GM10266 (cell line): ENCODE data around the gene SIT1.

Source experiments
- DNase-seq: peaks from one replicate; pipeline ENCODE4 v3.0.0; 2012; ENCODE audit errors: extremely low spot score
- TF ChIP-seq, protein P1 (sequence below): IDR thresholded peaks from 2 replicates; pipeline ENCODE4 v1.5.1; 2012; ENCODE audit warnings: mild to moderate bottlenecking, low read depth; ENCODE audit not compliant: control insufficient read depth, insufficient read depth; ENCODE audit errors: missing control alignments

The SIT1 gene

DNA sequence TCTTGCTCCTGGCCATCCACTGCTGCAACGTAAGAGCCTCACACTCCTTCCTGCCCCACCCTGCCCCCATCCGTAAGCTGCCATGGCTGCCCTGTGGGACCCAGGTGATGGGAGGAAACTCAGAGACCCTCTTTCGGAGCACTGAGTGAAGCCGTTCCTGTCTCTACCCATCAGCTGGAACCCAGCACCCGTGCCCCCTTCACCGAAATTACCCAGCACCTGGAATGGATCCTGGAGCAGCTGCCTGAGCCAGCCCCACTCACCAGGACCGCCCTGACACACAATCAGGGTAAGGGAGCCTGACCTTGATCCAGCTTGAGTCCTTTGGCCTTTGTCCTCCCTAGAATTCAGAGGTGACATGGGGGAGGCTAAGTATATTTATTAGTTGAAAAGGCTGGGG, 42.5 kb downstream of the SIT1 start:
- TF ChIP-seq, protein P1, sequence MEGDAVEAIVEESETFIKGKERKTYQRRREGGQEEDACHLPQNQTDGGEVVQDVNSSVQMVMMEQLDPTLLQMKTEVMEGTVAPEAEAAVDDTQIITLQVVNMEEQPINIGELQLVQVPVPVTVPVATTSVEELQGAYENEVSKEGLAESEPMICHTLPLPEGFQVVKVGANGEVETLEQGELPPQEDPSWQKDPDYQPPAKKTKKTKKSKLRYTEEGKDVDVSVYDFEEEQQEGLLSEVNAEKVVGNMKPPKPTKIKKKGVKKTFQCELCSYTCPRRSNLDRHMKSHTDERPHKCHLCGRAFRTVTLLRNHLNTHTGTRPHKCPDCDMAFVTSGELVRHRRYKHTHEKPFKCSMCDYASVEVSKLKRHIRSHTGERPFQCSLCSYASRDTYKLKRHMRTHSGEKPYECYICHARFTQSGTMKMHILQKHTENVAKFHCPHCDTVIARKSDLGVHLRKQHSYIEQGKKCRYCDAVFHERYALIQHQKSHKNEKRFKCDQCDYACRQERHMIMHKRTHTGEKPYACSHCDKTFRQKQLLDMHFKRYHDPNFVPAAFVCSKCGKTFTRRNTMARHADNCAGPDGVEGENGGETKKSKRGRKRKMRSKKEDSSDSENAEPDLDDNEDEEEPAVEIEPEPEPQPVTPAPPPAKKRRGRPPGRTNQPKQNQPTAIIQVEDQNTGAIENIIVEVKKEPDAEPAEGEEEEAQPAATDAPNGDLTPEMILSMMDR: no peak
- no peak for DNase-seq

DNA sequence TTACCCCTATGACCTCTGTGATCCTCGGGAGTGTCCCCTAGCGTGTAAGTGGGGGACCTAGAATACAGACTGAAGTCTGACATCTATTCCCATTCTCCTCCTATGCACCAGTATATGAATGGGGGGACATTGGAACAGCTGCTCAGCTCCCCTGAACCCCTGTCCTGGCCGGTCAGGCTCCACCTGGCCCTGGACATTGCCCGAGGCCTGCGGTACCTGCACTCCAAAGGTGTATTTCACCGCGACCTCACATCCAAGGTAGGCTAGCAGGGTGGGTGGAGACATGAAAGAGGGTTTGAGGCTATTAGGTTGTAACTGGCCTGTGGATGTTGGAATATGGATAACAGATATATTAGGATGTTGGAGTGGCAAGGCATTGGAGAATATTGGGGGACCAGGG, 44.0 kb downstream of the SIT1 start:
- TF ChIP-seq, protein P1: no peak
- peak; percentile 15 for DNase-seq

DNA sequence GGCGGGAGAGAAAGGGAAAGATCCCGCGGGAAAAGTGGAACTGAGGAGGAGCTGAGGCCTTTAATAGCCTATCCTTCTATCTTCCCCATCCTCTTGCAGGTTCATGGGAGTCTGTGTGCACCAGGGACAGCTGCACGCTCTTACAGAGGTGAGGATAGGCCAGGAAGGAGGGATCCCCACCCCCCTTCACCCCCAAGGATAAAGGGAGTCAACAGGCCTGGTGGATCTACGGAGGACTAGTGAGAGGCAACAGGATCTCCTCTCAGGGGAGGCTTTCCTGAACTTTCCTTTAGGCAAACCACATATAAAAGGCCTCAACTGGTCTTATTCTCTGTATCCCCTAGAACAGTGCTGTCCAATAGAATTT, 44.6 kb downstream of the SIT1 start:
- no peak for DNase-seq
- TF ChIP-seq, protein P1: no peak

DNA sequence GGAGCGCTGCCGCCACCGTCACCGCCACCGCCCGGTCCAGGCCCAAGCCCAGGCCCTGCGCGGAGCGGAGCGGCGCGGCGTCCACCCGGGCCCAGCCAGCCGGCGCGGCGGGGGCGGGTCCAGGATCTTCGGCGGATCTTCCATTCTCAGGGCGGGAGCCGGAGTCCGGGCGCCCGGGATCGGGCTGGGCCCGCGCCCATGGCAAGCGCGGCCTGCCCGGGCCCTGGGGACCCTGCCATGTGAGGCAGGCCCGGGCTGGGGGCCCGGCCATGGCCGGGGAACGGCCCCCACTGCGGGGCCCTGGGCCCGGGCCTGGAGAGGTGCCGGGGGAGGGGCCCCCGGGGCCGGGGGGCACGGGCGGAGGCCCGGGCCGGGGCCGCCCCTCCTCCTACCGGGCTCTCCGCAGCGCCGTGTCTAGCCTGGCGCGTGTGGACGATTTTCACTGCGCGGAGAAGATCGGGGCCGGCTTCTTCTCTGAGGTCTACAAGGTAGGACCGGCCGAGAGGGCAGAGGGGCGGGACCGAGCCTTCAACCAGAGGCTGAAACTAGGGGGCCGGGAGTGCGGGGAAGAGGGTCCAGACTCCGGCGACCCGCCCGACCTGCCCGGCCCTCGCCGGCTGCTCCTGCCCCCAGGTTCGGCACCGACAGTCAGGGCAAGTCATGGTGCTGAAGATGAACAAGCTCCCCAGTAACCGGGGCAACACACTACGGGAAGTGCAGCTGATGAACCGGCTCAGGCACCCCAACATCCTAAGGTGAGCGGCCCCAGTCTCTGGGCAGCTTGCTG, 45.2 kb downstream of the SIT1 start:
- peak; percentile 67 for DNase-seq
- TF ChIP-seq, protein P1: no peak

DNA sequence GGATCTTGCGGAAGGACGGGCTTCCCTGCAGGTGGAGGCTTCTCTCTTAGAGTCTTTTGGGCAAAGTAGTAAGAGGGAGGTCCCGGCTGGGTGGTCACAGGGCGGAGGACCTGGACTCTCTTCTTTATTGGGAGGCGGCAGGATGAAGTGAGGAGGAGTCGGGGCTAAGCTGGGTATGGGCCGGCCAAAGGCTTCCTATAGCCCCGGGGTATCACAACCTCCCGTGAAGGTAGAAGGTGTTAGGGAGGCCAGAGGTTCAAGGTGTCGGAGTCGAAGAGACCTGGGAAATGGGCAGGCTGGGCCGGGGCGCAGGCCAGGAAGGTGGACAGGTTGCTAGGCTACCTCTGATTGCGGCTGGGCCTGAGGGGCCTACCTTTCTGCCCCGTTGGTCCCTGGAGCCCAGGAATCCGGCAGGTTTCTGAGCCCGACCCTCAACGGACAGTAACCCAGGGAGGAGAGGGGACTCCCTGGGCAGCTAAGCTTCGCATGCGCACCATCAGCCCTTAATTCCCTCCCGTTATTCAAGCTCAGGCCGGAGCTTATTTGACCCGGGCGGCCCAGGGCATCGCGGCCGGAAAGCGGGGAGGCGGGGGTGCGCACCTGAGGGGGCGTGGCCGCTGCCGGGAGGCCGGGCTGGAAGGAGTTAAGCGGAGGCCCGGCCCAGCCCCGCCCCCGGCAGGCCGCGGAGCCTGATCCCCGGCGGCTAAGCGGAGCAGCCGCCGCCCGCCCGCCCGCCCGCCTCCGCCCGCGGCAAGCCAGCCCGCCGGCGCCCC, 46.0 kb downstream of the SIT1 start, which contains the start of gene TESK1:
Gene TESK1 (plus strand): TSS at position 685 of the 773 bp plus-strand sequence. CDS start 358 bp downstream, outside the sequence.
- TF ChIP-seq, protein P1: no peak

DNA sequence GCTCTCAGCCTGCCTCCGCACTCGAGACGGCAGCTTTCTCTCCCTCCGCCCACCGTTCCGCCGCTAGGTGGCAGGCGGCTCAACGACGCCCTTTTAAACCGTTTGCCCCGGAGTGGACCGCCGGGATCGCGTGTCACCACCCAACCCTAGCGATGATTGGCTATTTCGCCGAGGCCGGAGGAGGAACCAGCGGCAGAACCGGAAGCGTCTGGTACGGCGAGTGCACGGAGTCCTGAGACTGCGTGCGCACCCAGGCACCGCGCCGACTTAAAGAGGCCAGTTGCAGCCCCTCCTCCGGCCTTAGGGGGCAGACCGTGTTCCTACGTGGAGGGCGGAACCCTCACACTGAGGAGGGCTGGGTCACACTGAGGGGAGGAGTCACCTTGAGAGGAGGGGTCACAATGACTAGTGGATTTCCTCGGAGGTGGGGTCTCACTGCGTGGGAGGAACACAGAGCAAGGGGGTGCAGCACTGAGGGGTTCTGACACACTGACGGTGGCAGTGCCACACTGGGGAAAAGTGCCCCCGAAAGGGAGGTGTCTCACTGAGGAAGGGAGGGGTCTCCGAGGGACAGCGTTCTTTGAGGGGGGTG, 46.6 kb downstream of the SIT1 start:
- DNase-seq: peak; percentile 98
- TF ChIP-seq, protein P1: peak; percentile 96

More for the DNA sequence above, 46.0 kb downstream of the SIT1 start, which contains the start of gene TESK1:
- peak; percentile 95 for DNase-seq
